SK-N-SH (cell line): Measurements from ENCODE around the gene STK32A.

Source experiments
- EP300 ChIP-seq, 2 experiments: IDR thresholded peaks; 2 replicates each; pipeline versions ENCODE4 v1.4.0 to v1.6.1; 2012; ENCODE audit warnings: borderline replicate concordance in 1 of 2, low read depth in 1 of 2, low read length in 1 of 2
- FOXJ3 ChIP-seq: sonication (generic); formaldehyde crosslinking; IDR thresholded peaks from 2 replicates; pipeline ENCODE4 v1.5.1; 2020; ENCODE audit warnings: mild to moderate bottlenecking, missing genetic modification reagents
- SIN3A ChIP-seq: IDR thresholded peaks from 2 replicates; pipeline ENCODE4 v1.6.1; 2012; ENCODE audit warnings: low read depth, mild to moderate bottlenecking, low read length, moderate library complexity, borderline replicate concordance
- TF ChIP-seq, protein P1 (sequence below): IDR thresholded peaks from 2 replicates; pipeline ENCODE4 v1.6.1; 2012; ENCODE audit warnings: mild to moderate bottlenecking, low read depth, low read length, moderate library complexity
- TF ChIP-seq, protein P2 (sequence below): fragments of 200-600 bp; sonication (generic); IDR thresholded peaks from 2 replicates; pipeline ENCODE4 v1.6.1; 2017; ENCODE audit warnings: antibody characterized with exemption, mild to moderate bottlenecking, moderate library complexity

DNA sequence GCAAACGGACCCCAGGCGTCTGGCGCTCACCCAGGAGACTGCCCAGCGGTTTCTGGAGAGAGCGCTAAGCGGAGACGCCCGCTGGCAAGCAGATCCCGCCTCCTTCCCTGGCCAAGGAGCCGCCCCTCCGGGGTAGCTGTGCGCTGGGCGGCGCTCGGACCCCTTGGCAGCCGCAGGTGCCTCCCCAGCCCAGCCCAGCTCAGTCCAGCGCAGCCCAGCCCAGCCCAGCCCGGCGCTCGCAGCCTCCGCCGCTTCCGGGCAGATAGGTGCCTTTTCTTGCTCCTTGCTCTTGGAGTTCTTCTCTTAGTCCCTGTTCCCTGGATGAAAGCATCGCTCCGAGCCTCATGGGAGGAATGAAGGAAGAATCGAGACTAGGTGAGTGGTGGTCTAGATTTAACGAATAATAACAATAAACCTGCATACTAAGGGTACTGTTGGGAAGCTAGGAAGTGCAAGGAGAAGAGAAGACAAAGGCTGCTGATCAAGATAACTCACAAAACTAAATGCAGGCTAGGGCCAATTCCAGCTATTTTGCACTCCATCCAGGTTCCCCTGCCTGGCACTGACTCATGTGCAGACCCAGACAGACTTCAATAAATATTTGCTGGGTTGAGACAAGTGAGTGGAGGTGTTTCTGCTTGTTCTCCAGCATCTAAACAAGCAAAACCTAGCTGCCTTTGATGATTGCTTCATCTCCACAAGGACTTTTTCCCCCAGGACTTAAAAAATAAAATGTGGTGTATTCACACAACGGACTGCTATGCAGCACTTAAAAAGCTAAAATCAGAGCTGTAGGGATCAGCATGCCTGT, at the start of gene STK32A:
- TF ChIP-seq EP300 (IDR thresholded peaks at IDR 0.05; ENCODE audit: borderline replicate concordance in 1 of 2, low read depth in 1 of 2, low read length in 1 of 2), result no peak
- no peak for TF ChIP-seq FOXJ3
- TF ChIP-seq, protein P1, sequence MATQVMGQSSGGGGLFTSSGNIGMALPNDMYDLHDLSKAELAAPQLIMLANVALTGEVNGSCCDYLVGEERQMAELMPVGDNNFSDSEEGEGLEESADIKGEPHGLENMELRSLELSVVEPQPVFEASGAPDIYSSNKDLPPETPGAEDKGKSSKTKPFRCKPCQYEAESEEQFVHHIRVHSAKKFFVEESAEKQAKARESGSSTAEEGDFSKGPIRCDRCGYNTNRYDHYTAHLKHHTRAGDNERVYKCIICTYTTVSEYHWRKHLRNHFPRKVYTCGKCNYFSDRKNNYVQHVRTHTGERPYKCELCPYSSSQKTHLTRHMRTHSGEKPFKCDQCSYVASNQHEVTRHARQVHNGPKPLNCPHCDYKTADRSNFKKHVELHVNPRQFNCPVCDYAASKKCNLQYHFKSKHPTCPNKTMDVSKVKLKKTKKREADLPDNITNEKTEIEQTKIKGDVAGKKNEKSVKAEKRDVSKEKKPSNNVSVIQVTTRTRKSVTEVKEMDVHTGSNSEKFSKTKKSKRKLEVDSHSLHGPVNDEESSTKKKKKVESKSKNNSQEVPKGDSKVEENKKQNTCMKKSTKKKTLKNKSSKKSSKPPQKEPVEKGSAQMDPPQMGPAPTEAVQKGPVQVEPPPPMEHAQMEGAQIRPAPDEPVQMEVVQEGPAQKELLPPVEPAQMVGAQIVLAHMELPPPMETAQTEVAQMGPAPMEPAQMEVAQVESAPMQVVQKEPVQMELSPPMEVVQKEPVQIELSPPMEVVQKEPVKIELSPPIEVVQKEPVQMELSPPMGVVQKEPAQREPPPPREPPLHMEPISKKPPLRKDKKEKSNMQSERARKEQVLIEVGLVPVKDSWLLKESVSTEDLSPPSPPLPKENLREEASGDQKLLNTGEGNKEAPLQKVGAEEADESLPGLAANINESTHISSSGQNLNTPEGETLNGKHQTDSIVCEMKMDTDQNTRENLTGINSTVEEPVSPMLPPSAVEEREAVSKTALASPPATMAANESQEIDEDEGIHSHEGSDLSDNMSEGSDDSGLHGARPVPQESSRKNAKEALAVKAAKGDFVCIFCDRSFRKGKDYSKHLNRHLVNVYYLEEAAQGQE, result no peak
- TF ChIP-seq, protein P2, sequence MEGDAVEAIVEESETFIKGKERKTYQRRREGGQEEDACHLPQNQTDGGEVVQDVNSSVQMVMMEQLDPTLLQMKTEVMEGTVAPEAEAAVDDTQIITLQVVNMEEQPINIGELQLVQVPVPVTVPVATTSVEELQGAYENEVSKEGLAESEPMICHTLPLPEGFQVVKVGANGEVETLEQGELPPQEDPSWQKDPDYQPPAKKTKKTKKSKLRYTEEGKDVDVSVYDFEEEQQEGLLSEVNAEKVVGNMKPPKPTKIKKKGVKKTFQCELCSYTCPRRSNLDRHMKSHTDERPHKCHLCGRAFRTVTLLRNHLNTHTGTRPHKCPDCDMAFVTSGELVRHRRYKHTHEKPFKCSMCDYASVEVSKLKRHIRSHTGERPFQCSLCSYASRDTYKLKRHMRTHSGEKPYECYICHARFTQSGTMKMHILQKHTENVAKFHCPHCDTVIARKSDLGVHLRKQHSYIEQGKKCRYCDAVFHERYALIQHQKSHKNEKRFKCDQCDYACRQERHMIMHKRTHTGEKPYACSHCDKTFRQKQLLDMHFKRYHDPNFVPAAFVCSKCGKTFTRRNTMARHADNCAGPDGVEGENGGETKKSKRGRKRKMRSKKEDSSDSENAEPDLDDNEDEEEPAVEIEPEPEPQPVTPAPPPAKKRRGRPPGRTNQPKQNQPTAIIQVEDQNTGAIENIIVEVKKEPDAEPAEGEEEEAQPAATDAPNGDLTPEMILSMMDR, result peak; percentile 30; the same call in 1 of the 2 replicates
- no peak for TF ChIP-seq SIN3A
